GM12878 (cell line): ENCODE results near the gene RAPGEF6.

Experiments
- CTCF ChIP-seq, 3 experiments: IDR thresholded peaks in 2 of 3; conservative IDR thresholded peaks in 1 of 3; 2 replicates each; pipeline ENCODE4 v1.5.1; 2011; ENCODE audit warnings: low read depth in 3 of 3, low read length in 3 of 3, mild to moderate bottlenecking in 3 of 3, control low read depth in 2 of 3, moderate library complexity in 2 of 3, inconsistent platforms in 1 of 3, mixed read lengths in 1 of 3; ENCODE audit not compliant: control insufficient read depth in 2 of 3, insufficient read depth in 1 of 3; ENCODE audit errors: extremely low read depth in 1 of 3
- RBBP5 ChIP-seq: fragments of 200-600 bp; sonication (generic); conservative IDR thresholded peaks from 2 replicates; pipeline ENCODE4 v1.6.1; 2016
- ZNF217 ChIP-seq: fragments of 450-650 bp; IDR thresholded peaks from 2 replicates; pipeline ENCODE4 v1.6.1; 2017; ENCODE audit warnings: antibody characterized with exemption, mild to moderate bottlenecking
- ZNF592 ChIP-seq: fragments of 450-650 bp; IDR thresholded peaks from 2 replicates; pipeline ENCODE4 v1.6.1; 2017; ENCODE audit warnings: mild to moderate bottlenecking, moderate library complexity

GRCh38 chr5:131575660-131576227 lies 59.3 kb downstream of the RAPGEF6 start:
- TF ChIP-seq ZNF592 (no peak), CTCF (IDR thresholded peaks at IDR 0.05 in 2 of 3, conservative IDR thresholded peaks at IDR 0.05 in 1 of 3; ENCODE audit: control insufficient read depth in 2 of 3, extremely low read depth in 1 of 3, insufficient read depth in 1 of 3, low read depth in 3 of 3, low read length in 3 of 3) (no peak), ZNF217 (no peak), RBBP5 (no peak)
